MM.1S (cell line): Measurements from ENCODE around the gene HEXIM1.

ENCODE experiments used
- DNase-seq: peaks from one replicate; pipeline ENCODE4 v3.0.0-alpha.2; 2015
- H2AFZ ChIP-seq: fragments of 300-600 bp; sonication (generic); 2 replicates; pipeline ENCODE4 v1.6.0; 2016; ENCODE audit warnings: antibody characterized with exemption, low read length
- H3F3A ChIP-seq: fragments of 300-600 bp; sonication (generic); 2 replicates; pipeline ENCODE4 v1.6.1; 2016; ENCODE audit warnings: mild to moderate bottlenecking, antibody characterized with exemption, low read length, moderate library complexity, mixed read lengths; ENCODE audit not compliant: insufficient read depth
- H3K27ac ChIP-seq: fragments of 300-600 bp; sonication (generic); 2 replicates; pipeline ENCODE4 v1.5.1; 2016; ENCODE audit warnings: mild to moderate bottlenecking, low read length
- H3K27me3 ChIP-seq: fragments of 300-600 bp; sonication (generic); replicated peaks from 2 replicates; pipeline ENCODE4 v1.6.0; 2016; ENCODE audit warnings: low read length; ENCODE audit not compliant: insufficient read depth
- H3K36me3 ChIP-seq: fragments of 300-600 bp; sonication (generic); replicated peaks from 2 replicates; pipeline ENCODE4 v1.6.1; 2016; ENCODE audit warnings: mild to moderate bottlenecking, low read length, mixed read lengths; ENCODE audit not compliant: insufficient read depth
- H3K4me1 ChIP-seq: fragments of 300-600 bp; sonication (generic); 2 replicates; pipeline ENCODE4 v1.6.1; 2016; ENCODE audit warnings: low read length, mixed read lengths
- H3K4me2 ChIP-seq: fragments of 300-600 bp; sonication (generic); 2 replicates; pipeline ENCODE4 v1.6.0; 2016; ENCODE audit warnings: low read depth, low read length
- H3K4me3 ChIP-seq: fragments of 300-600 bp; sonication (generic); 2 replicates; pipeline ENCODE4 v1.5.1; 2016; ENCODE audit warnings: low read length, mixed read lengths
- H3K79me2 ChIP-seq: fragments of 300-600 bp; sonication (generic); 2 replicates; pipeline ENCODE4 v1.6.1; 2016; ENCODE audit warnings: mixed run types, low read length, mixed read lengths
- H3K9ac ChIP-seq: fragments of 300-600 bp; sonication (generic); 2 replicates; pipeline ENCODE4 v1.6.1; 2016; ENCODE audit warnings: low read length, mixed read lengths
- H3K9me2 ChIP-seq: fragments of 300-600 bp; sonication (generic); replicated peaks from 2 replicates; pipeline ENCODE4 v1.6.1; 2016; ENCODE audit warnings: mild to moderate bottlenecking, low read length, mixed read lengths; ENCODE audit not compliant: insufficient read depth
- H3K9me3 ChIP-seq: fragments of 300-600 bp; sonication (generic); replicated peaks from 2 replicates; pipeline ENCODE4 v1.6.1; 2016; ENCODE audit warnings: mild to moderate bottlenecking, low read length, mixed read lengths; ENCODE audit not compliant: insufficient read depth
- H4K20me1 ChIP-seq: fragments of 300-600 bp; sonication (generic); 2 replicates; pipeline ENCODE4 v1.6.1; 2016; ENCODE audit warnings: mild to moderate bottlenecking, low read length, moderate library complexity, mixed read lengths; ENCODE audit not compliant: insufficient read depth
- CTCF ChIP-seq: fragments of 300-600 bp; sonication (generic); IDR thresholded peaks from 2 replicates; pipeline ENCODE4 v1.5.1; 2016; ENCODE audit warnings: antibody characterized with exemption, low read length, mixed read lengths
- EZH2 ChIP-seq: fragments of 300-600 bp; sonication (generic); optimal IDR thresholded peaks from 2 replicates; pipeline ENCODE3; 2017; ENCODE audit warnings: low read depth, mild to moderate bottlenecking, antibody characterized with exemption, low read length, mixed read lengths
- EZH2phosphoT487 ChIP-seq: fragments of 300-600 bp; sonication (generic); IDR thresholded peaks from 2 replicates; pipeline ENCODE4 v1.6.1; 2018; ENCODE audit warnings: antibody characterized with exemption, low read length

The HEXIM1 gene

GRCh38 chr17:45136846-45137560 lies 11.3 kb upstream of the HEXIM1 start:
- Histone ChIP-seq H4K20me1 (no peaks in the 10 kb centered on the region), H3K4me3 (no peak overlapping the region), H3K4me2 (no peak overlapping the region), H3K36me3 (no peaks in the 10 kb centered on the region), H3K9ac (no peak overlapping the region), H3K9me3 (no peaks in the 10 kb centered on the region), H3K9me2 (no peaks in the 10 kb centered on the region), H3K27me3 (no peaks in the 10 kb centered on the region), H3K4me1 (peaks cover 5% of the 10 kb centered on the region), H3K27ac (no peak overlapping the region), H3F3A (peaks cover 6% of the 10 kb centered on the region), H2AFZ (no peak overlapping the region), H3K79me2 (peaks cover 12% of the 10 kb centered on the region; the same call in 1 of the 2 replicates)
- TF ChIP-seq CTCF (no peak), EZH2phosphoT487 (no peak), EZH2 (no peak)
- DNase-seq, result no peak

GRCh38 chr17:45137561-45138305 lies 10.5 kb upstream of the HEXIM1 start:
- Histone ChIP-seq H4K20me1 (no peaks in the 10 kb centered on the region), H3K9me2 (no peaks in the 10 kb centered on the region), H3K27ac (no peak overlapping the region), H3K79me2 (peaks cover 12% of the 10 kb centered on the region; the same call in 1 of the 2 replicates), H3K4me1 (peaks cover 5% of the 10 kb centered on the region), H3F3A (peaks cover 4% of the 10 kb centered on the region), H3K4me2 (no peak overlapping the region), H3K9ac (no peak overlapping the region), H3K9me3 (no peaks in the 10 kb centered on the region), H3K4me3 (no peak overlapping the region), H2AFZ (no peak overlapping the region), H3K36me3 (no peaks in the 10 kb centered on the region), H3K27me3 (no peaks in the 10 kb centered on the region)
- TF ChIP-seq CTCF, result no peak
- no peak for TF ChIP-seq EZH2
- TF ChIP-seq EZH2phosphoT487, result no peak
- DNase-seq, result no peak

GRCh38 chr17:45138911-45139532 lies 9.3 kb upstream of the HEXIM1 start:
- H3K36me3 ChIP-seq, result no peaks in the 10 kb centered on the region
- no peaks in the 10 kb centered on the region for H3K27me3 ChIP-seq
- H3K4me3 ChIP-seq, result no peak overlapping the region
- H3K9ac ChIP-seq, result no peak overlapping the region
- H3K9me2 ChIP-seq, result no peaks in the 10 kb centered on the region
- H3F3A ChIP-seq, result no peaks in the 10 kb centered on the region
- no peak overlapping the region for H3K4me2 ChIP-seq
- DNase-seq, result no peak
- peaks cover 5% of the 10 kb centered on the region for H3K4me1 ChIP-seq
- no peaks in the 10 kb centered on the region for H3K9me3 ChIP-seq
- TF ChIP-seq EZH2phosphoT487 (no peak), EZH2 (no peak), CTCF (no peak)
- no peaks in the 10 kb centered on the region for H4K20me1 ChIP-seq
- no peak overlapping the region for H2AFZ ChIP-seq
- peaks cover 12% of the 10 kb centered on the region; the same call in 1 of the 2 replicates for H3K79me2 ChIP-seq
- H3K27ac ChIP-seq, result no peak overlapping the region
